ENCODE measurements around the gene PAGE2.
"Not testable (repeated sequence)": the region's sequence is repeated elsewhere in the genome, so short reads cannot be mapped to it uniquely, and the experiment has no call there.

Gene PAGE2

GRCh38 chrX:55127692-55128091 is 38.9 kb downstream of the PAGE2 start:
- no peak for DNase-seq

- DNase-seq = no peak
These were observed 40.5 kb downstream of the PAGE2 start for GRCh38 chrX:55129361-55129760.

- DNase-seq = no peak
These were observed 41.7 kb downstream of the PAGE2 start for GRCh38 chrX:55130481-55130880.

GRCh38 chrX:55132416-55132815 is 43.6 kb downstream of the PAGE2 start:
- no peak for DNase-seq

GRCh38 chrX:55135171-55135570 is 46.4 kb downstream of the PAGE2 start:
- peak; percentile 34 for DNase-seq

- DNase-seq = not testable (repeated sequence)
These were observed 52.0 kb downstream of the PAGE2 start for GRCh38 chrX:55140800-55141199.

Data from activated CD4-positive, alpha-beta T cell treated with anti-CD3 and anti-CD28 coated beads for 48 hours (primary cell).